ENCODE results near the gene JAG1. TPM values are rescaled to one million over a fixed set of nuclear protein-coding genes. Genes with fewer than 3 reads are reported as not detected.
A peak's percentile ranks its signal among the peaks of the same experiment; 100 is the strongest.

JAG1 gene
- polyA plus RNA-seq, 1 donor (not counting 4 experiments of a cell fraction or from before 2014, with no cell fraction given) = 84.2 TPM

DNA sequence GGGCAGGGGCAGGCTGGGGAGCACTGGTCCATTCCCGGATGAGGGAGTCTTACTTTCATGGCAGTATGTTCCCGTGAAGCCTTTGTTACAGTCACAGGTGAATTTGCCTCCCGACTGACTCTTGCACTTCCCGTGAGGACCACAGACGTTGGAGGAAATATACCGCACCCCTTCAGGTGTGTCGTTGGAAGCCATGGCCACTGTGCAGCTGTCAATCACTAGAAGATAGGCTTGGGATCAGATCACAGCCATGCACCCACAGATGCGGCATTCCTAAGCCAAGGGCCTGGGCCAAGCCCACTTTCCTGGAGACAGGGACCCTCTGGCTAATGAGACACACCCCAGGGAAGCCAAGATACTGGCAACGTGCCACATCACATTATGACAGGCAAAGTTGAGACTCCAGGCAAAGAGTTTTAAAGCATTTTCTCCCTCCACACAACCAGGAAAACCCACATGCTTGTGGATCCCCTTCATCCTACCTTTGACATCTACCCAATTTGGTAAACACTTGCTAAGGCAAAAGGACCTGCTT is 26.8 kb downstream of the JAG1 start:
- TF ChIP-seq, protein P1, sequence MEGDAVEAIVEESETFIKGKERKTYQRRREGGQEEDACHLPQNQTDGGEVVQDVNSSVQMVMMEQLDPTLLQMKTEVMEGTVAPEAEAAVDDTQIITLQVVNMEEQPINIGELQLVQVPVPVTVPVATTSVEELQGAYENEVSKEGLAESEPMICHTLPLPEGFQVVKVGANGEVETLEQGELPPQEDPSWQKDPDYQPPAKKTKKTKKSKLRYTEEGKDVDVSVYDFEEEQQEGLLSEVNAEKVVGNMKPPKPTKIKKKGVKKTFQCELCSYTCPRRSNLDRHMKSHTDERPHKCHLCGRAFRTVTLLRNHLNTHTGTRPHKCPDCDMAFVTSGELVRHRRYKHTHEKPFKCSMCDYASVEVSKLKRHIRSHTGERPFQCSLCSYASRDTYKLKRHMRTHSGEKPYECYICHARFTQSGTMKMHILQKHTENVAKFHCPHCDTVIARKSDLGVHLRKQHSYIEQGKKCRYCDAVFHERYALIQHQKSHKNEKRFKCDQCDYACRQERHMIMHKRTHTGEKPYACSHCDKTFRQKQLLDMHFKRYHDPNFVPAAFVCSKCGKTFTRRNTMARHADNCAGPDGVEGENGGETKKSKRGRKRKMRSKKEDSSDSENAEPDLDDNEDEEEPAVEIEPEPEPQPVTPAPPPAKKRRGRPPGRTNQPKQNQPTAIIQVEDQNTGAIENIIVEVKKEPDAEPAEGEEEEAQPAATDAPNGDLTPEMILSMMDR (optimal IDR thresholded peaks at IDR 0.05 in 1 of 3, IDR thresholded peaks at IDR 0.05 in 1 of 3, conservative IDR thresholded peaks at IDR 0.05 in 1 of 3; ENCODE audit: extremely low read depth in 1 of 3, insufficient read depth in 2 of 3, low read length in 3 of 3) = no peak
- TF ChIP-seq EZH2 (IDR thresholded peaks at IDR 0.05; ENCODE audit: low read length) = no peak
- peaks cover 66 to 97% of the 10 kb centered on the region in 2 experiments for H3K36me3 ChIP-seq (ENCODE audit: control insufficient read depth in 2 of 2, extremely low read depth in 1 of 2, insufficient read depth in 2 of 2, low read length in 2 of 2)
- no peak overlapping the region for H3K4me2 ChIP-seq (ENCODE audit: control insufficient read depth, extremely low read depth, insufficient read depth, low read depth, low read length)
- H3K27me3 ChIP-seq (ENCODE audit: control insufficient read depth, extremely low read depth, insufficient read depth, low read length) = no peaks in the 10 kb centered on the region
- no peak for FAIRE-seq
- H4K20me1 ChIP-seq (ENCODE audit: control insufficient read depth, extremely low read depth, insufficient read depth, low read length) = peaks cover 27% of the 10 kb centered on the region
- H3K79me2 ChIP-seq (ENCODE audit: control insufficient read depth, insufficient read depth, low read length) = peaks cover 80% of the 10 kb centered on the region
- H2AFZ ChIP-seq (ENCODE audit: control insufficient read depth, low read length) = no peak overlapping the region
- no peak for DNase-seq (ENCODE audit: low read depth, low spot score)
- H3K9ac ChIP-seq (ENCODE audit: control insufficient read depth, extremely low read depth, insufficient read depth, low read length) = no peak overlapping the region
- dilution Hi-C loops (cut with MboI; ENCODE audit: extremely low pct_ligation_motif_present, low sequenced_read_pairs) = no loop called here
- H3K4me1 ChIP-seq (ENCODE audit: control insufficient read depth, extremely low read depth, insufficient read depth, low read length) = peaks cover 26% of the 10 kb centered on the region
- H3K9me1 ChIP-seq (ENCODE audit: control insufficient read depth, extremely low read depth, insufficient read depth, low read length) = no peaks in the 10 kb centered on the region
- H3K9me3 ChIP-seq (ENCODE audit: control insufficient read depth, low read depth, low read length) = no peaks in the 10 kb centered on the region
- H3K4me3 ChIP-seq (ENCODE audit: control insufficient read depth in 2 of 3, extremely low read depth in 1 of 3, insufficient read depth in 2 of 3, low read depth in 1 of 3, low read length in 3 of 3) = no peak overlapping the region
- H3K27ac ChIP-seq (ENCODE audit: control insufficient read depth, insufficient read depth, low read length) = peak overlapping the region; percentile 10

DNA sequence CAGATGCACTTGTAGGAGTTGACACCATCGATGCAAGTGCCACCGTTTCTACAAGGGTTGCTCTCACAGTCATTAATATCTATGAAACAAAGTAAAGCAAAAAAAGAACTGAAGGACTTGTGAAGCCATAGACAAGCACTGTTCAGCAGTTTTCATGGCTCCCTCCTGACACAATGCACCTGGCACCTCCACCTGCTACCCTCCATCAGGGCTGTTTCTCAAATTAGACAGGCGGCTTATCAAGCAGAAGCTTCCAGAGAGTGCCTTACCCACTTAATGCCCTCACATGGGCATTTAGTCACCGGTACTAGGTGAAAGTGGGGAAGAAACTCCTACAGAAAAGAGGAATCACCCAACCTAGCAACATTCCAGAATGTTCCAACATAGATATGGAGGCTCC is 27.8 kb downstream of the JAG1 start:
- peaks cover 22% of the 10 kb centered on the region for H4K20me1 ChIP-seq (ENCODE audit: control insufficient read depth, extremely low read depth, insufficient read depth, low read length)
- dilution Hi-C loops (cut with MboI; ENCODE audit: extremely low pct_ligation_motif_present, low sequenced_read_pairs) = no loop called here
- no peak overlapping the region for H2AFZ ChIP-seq (ENCODE audit: control insufficient read depth, low read length)
- FAIRE-seq (no peak), DNase-seq (ENCODE audit: low read depth, low spot score) (no peak)
- H3K27ac ChIP-seq (ENCODE audit: control insufficient read depth, insufficient read depth, low read length) = peak overlapping the region; percentile 45
- peaks cover 21% of the 10 kb centered on the region for H3K4me1 ChIP-seq (ENCODE audit: control insufficient read depth, extremely low read depth, insufficient read depth, low read length)
- H3K9me1 ChIP-seq (ENCODE audit: control insufficient read depth, extremely low read depth, insufficient read depth, low read length) = no peaks in the 10 kb centered on the region
- H3K9me3 ChIP-seq (ENCODE audit: control insufficient read depth, low read depth, low read length) = no peaks in the 10 kb centered on the region
- no peak overlapping the region for H3K4me3 ChIP-seq (ENCODE audit: control insufficient read depth in 2 of 3, extremely low read depth in 1 of 3, insufficient read depth in 2 of 3, low read depth in 1 of 3, low read length in 3 of 3)
- TF ChIP-seq EZH2 (IDR thresholded peaks at IDR 0.05; ENCODE audit: low read length) = no peak
- TF ChIP-seq, protein P1 (optimal IDR thresholded peaks at IDR 0.05 in 1 of 3, IDR thresholded peaks at IDR 0.05 in 1 of 3, conservative IDR thresholded peaks at IDR 0.05 in 1 of 3; ENCODE audit: extremely low read depth in 1 of 3, insufficient read depth in 2 of 3, low read length in 3 of 3) = no peak
- H3K27me3 ChIP-seq (ENCODE audit: control insufficient read depth, extremely low read depth, insufficient read depth, low read length) = no peaks in the 10 kb centered on the region
- peaks cover 81% of the 10 kb centered on the region for H3K79me2 ChIP-seq (ENCODE audit: control insufficient read depth, insufficient read depth, low read length)
- H3K9ac ChIP-seq (ENCODE audit: control insufficient read depth, extremely low read depth, insufficient read depth, low read length) = no peak overlapping the region
- H3K4me2 ChIP-seq (ENCODE audit: control insufficient read depth, extremely low read depth, insufficient read depth, low read depth, low read length) = no peak overlapping the region
- H3K36me3 ChIP-seq (ENCODE audit: control insufficient read depth in 2 of 2, extremely low read depth in 1 of 2, insufficient read depth in 2 of 2, low read length in 2 of 2) = peaks cover 68 to 97% of the 10 kb centered on the region in 2 experiments
